Measurements from ENCODE around the gene TTLL6. TPM values are rescaled to one million over a fixed set of nuclear protein-coding genes. Genes with fewer than 3 reads are reported as not detected.

Gene TTLL6
- polyA plus RNA-seq, 1 donor from 2014 or later: not detected

DNA sequence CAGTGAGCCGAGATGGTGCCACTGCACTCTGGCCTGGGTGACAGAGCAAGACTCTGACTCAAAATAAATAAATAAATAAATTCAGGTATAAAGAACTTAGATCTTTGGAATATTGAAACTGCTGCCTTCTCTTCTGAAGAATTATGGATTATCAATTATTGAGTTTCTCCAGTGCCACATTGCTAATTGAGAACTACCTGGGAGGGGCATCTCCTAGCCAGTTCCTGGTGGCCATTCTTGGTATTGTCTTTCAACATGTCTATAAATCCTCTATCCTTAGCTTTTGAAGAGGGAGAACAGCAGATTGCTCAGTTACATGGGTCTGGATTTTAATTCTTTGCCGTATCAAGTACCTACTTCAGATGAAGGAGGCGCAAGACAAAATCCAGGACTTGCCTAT, 43.0 kb upstream of the TTLL6 start:
- Histone ChIP-seq H3K9me3 (ENCODE audit: low read length) (no peaks in the 10 kb centered on the region), H3K27ac (ENCODE audit: low read length) (no peak overlapping the region), H3K4me2 (ENCODE audit: low read length) (no peak overlapping the region), H4K20me1 (ENCODE audit: insufficient read depth) (no peaks in the 10 kb centered on the region), H3K36me3 (ENCODE audit: insufficient read depth, low read length) (no peaks in the 10 kb centered on the region), H3K4me3 (ENCODE audit: low read length) (no peak overlapping the region), H3F3A (ENCODE audit: insufficient read depth, low read length, poor library complexity, severe bottlenecking) (no peaks in the 10 kb centered on the region), H3K9me2 (ENCODE audit: insufficient read depth, low read length) (no peaks in the 10 kb centered on the region), H3K27me3 (ENCODE audit: insufficient read depth, low read depth, low read length) (no peaks in the 10 kb centered on the region), H3K79me2 (replicated peaks; ENCODE audit: insufficient read depth, low read length) (no peaks in the 10 kb centered on the region), H3K9ac (ENCODE audit: low read length) (no peak overlapping the region), H2AFZ (ENCODE audit: low read depth, low read length) (no peak overlapping the region)
- no peak for TF ChIP-seq RAD21 (conservative IDR thresholded peaks at IDR 0.05)
- TF ChIP-seq, protein P1, sequence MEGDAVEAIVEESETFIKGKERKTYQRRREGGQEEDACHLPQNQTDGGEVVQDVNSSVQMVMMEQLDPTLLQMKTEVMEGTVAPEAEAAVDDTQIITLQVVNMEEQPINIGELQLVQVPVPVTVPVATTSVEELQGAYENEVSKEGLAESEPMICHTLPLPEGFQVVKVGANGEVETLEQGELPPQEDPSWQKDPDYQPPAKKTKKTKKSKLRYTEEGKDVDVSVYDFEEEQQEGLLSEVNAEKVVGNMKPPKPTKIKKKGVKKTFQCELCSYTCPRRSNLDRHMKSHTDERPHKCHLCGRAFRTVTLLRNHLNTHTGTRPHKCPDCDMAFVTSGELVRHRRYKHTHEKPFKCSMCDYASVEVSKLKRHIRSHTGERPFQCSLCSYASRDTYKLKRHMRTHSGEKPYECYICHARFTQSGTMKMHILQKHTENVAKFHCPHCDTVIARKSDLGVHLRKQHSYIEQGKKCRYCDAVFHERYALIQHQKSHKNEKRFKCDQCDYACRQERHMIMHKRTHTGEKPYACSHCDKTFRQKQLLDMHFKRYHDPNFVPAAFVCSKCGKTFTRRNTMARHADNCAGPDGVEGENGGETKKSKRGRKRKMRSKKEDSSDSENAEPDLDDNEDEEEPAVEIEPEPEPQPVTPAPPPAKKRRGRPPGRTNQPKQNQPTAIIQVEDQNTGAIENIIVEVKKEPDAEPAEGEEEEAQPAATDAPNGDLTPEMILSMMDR (IDR thresholded peaks at IDR 0.05; ENCODE audit: poor library complexity, severe bottlenecking): no peak

DNA sequence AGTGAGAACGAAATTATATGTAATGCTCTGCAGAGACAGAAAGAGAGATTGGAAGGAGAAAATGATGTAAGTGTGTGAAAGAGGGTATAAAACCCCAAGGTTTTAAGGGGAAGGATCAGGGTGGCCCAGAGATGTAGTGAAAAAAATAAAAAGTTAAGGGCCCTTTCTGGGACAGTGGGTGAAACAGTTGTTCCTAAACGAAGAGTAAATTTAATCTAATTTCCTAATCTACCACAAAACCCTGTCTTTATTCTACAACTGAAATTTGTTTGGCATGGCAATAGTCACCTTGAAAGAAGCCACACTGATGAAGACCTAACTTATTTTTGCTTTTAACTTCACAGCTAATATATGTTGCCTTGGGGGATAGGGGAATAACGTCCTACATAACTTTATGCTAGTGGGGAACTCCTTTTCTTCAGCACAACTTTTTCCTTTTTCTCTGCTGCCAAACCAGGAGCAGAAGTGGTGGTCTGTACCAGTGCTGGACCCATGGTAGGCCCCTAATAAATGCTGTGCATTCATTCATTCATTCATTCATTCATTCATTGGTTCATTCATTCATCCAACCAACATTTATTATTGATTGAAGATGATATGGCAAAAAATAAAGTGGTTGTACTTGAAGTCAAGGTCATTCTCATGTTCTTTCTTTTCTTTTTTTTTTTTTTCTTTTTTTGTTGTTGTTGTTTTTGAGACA, 39.2 kb upstream of the TTLL6 start:
- Histone ChIP-seq H3K27me3 (ENCODE audit: insufficient read depth, low read depth, low read length) (no peaks in the 10 kb centered on the region), H3K36me3 (ENCODE audit: insufficient read depth, low read length) (no peaks in the 10 kb centered on the region), H3F3A (ENCODE audit: insufficient read depth, low read length, poor library complexity, severe bottlenecking) (no peaks in the 10 kb centered on the region), H3K4me2 (ENCODE audit: low read length) (no peak overlapping the region), H3K9me3 (ENCODE audit: low read length) (no peaks in the 10 kb centered on the region), H3K9ac (ENCODE audit: low read length) (no peak overlapping the region), H3K9me2 (ENCODE audit: insufficient read depth, low read length) (no peaks in the 10 kb centered on the region), H2AFZ (ENCODE audit: low read depth, low read length) (no peak overlapping the region), H3K27ac (ENCODE audit: low read length) (no peak overlapping the region), H4K20me1 (ENCODE audit: insufficient read depth) (no peaks in the 10 kb centered on the region), H3K79me2 (replicated peaks; ENCODE audit: insufficient read depth, low read length) (no peaks in the 10 kb centered on the region), H3K4me3 (ENCODE audit: low read length) (no peak overlapping the region)
- TF ChIP-seq TAF1 (IDR thresholded peaks at IDR 0.05; ENCODE audit: low read depth) (no peak), EZH2 (IDR thresholded peaks at IDR 0.05; ENCODE audit: borderline replicate concordance, insufficient read depth, low read length, poor library complexity, severe bottlenecking) (no peak), EP300 (conservative IDR thresholded peaks at IDR 0.05; ENCODE audit: poor library complexity, severe bottlenecking) (no peak), SMC3 (conservative IDR thresholded peaks at IDR 0.05; ENCODE audit: poor library complexity) (no peak), MXI1 (conservative IDR thresholded peaks at IDR 0.05; ENCODE audit: poor library complexity, severe bottlenecking) (no peak), RAD21 (conservative IDR thresholded peaks at IDR 0.05) (no peak), POLR2AphosphoS5 (IDR thresholded peaks at IDR 0.05) (no peak)
- TF ChIP-seq, protein P1 (IDR thresholded peaks at IDR 0.05; ENCODE audit: poor library complexity, severe bottlenecking): no peak
- TF ChIP-seq, protein P2, sequence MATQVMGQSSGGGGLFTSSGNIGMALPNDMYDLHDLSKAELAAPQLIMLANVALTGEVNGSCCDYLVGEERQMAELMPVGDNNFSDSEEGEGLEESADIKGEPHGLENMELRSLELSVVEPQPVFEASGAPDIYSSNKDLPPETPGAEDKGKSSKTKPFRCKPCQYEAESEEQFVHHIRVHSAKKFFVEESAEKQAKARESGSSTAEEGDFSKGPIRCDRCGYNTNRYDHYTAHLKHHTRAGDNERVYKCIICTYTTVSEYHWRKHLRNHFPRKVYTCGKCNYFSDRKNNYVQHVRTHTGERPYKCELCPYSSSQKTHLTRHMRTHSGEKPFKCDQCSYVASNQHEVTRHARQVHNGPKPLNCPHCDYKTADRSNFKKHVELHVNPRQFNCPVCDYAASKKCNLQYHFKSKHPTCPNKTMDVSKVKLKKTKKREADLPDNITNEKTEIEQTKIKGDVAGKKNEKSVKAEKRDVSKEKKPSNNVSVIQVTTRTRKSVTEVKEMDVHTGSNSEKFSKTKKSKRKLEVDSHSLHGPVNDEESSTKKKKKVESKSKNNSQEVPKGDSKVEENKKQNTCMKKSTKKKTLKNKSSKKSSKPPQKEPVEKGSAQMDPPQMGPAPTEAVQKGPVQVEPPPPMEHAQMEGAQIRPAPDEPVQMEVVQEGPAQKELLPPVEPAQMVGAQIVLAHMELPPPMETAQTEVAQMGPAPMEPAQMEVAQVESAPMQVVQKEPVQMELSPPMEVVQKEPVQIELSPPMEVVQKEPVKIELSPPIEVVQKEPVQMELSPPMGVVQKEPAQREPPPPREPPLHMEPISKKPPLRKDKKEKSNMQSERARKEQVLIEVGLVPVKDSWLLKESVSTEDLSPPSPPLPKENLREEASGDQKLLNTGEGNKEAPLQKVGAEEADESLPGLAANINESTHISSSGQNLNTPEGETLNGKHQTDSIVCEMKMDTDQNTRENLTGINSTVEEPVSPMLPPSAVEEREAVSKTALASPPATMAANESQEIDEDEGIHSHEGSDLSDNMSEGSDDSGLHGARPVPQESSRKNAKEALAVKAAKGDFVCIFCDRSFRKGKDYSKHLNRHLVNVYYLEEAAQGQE (IDR thresholded peaks at IDR 0.05; ENCODE audit: borderline replicate concordance): no peak
